Measurements from ENCODE around the gene TSHR.
"Not testable (repeated sequence)": the region's sequence is repeated elsewhere in the genome, so short reads cannot be mapped to it uniquely, and the experiment has no call there.

The TSHR gene

DNA sequence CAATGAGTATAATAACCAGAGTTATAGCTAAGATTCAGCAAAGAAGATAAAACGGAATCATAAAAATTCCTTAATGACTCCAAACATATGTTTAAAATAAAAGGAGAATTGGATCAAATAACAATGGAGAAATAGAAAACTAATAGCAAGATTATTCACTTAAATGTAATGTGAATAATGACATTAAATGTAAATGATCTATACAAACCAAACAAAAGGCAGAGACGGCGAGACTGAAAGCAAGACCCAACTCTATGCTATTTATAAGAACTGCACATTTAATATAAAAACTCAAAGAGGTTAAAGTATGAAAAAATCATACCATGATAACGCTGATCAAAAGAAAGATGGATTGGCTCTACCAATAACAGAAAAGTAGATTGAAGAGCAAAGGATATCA is 3.9 kb upstream of the TSHR start:
- Histone ChIP-seq H3K36me3 (ENCODE audit: control insufficient read depth in 1 of 2, insufficient read depth in 2 of 2, low read depth in 1 of 2, low read length in 2 of 2) (no peaks in the 10 kb centered on the region), H3K4me3 (ENCODE audit: insufficient read depth in 1 of 2, low read depth in 1 of 2, low read length in 2 of 2) (no peak overlapping the region), H4K8ac (ENCODE audit: low read length) (no peak overlapping the region), H4K91ac (ENCODE audit: low read length) (no peak overlapping the region), H3K4ac (ENCODE audit: low read depth in 1 of 2, low read length in 2 of 2) (no peak overlapping the region), H3K79me1 (replicated peaks; ENCODE audit: low read length, poor library complexity, severe bottlenecking) (no peaks in the 10 kb centered on the region), H3K27ac (ENCODE audit: low read length, poor library complexity, severe bottlenecking) (no peak overlapping the region), H3K18ac (ENCODE audit: low read depth in 1 of 2, low read length in 2 of 2) (no peak overlapping the region), H2BK120ac (ENCODE audit: low read depth, low read length) (no peak overlapping the region), H3K23ac (ENCODE audit: low read length in 2 of 2) (no peak overlapping the region), H3K4me1 (ENCODE audit: control insufficient read depth, insufficient read depth, low read depth, low read length) (peaks cover 10% of the 10 kb centered on the region), H2BK5ac (ENCODE audit: low read depth, low read length, poor library complexity, severe bottlenecking) (no peak overlapping the region), H3K9me3 (ENCODE audit: control insufficient read depth, low read length) (peaks cover 3% of the 10 kb centered on the region), H3K27me3 (ENCODE audit: control insufficient read depth in 1 of 2, insufficient read depth in 1 of 2, low read length in 2 of 2) (peaks cover 15 to 33% of the 10 kb centered on the region in 2 experiments), H3K9ac (ENCODE audit: low read length) (no peak overlapping the region), H3K14ac (ENCODE audit: low read length in 2 of 2) (no peak overlapping the region), H2AK5ac (ENCODE audit: low read length, severe bottlenecking) (no peak overlapping the region), H2BK12ac (ENCODE audit: low read length in 2 of 2) (no peak overlapping the region), H2BK15ac (ENCODE audit: low read depth, poor library complexity, severe bottlenecking) (no peak overlapping the region), H2AFZ (ENCODE audit: low read depth, low read length) (no peak overlapping the region), H3K4me2 (ENCODE audit: low read length, poor library complexity, severe bottlenecking) (no peak overlapping the region)
- WGBS: no CpG with 5 or more reads among the region's 4 CpGs
- no peak for DNase-seq

DNA sequence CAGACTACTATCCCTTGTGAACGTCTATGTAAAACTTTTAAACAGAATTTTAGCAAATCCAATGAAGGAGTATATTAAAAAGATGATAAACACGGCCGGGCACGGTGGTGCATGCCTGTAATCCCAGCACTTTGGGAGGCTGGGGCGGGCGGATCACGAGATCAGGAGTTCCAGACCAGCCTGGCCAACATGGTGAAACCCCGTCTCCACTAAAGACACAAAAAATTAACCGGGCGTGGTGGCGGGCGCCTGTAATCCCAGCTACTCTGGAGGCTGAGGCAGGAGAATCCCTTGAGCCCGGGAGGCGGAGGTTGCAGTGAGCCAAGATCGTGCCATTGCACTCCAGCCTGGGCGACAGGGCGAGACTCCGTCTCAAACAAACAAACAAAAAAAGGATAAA is 2.2 kb upstream of the TSHR start:
- H3K4ac ChIP-seq (ENCODE audit: low read depth in 1 of 2, low read length in 2 of 2); H3K4me3 ChIP-seq (ENCODE audit: insufficient read depth in 1 of 2, low read depth in 1 of 2, low read length in 2 of 2); H3K14ac ChIP-seq (ENCODE audit: low read length in 2 of 2); DNase-seq; H4K91ac ChIP-seq (ENCODE audit: low read length); H2BK120ac ChIP-seq (ENCODE audit: low read depth, low read length); H2AFZ ChIP-seq (ENCODE audit: low read depth, low read length); H2BK15ac ChIP-seq (ENCODE audit: low read depth, poor library complexity, severe bottlenecking); H4K8ac ChIP-seq (ENCODE audit: low read length); H3K9ac ChIP-seq (ENCODE audit: low read length); H3K79me1 ChIP-seq (replicated peaks; ENCODE audit: low read length, poor library complexity, severe bottlenecking); H3K4me2 ChIP-seq (ENCODE audit: low read length, poor library complexity, severe bottlenecking); H2BK5ac ChIP-seq (ENCODE audit: low read depth, low read length, poor library complexity, severe bottlenecking); H3K23ac ChIP-seq (ENCODE audit: low read length in 2 of 2); H2AK5ac ChIP-seq (ENCODE audit: low read length, severe bottlenecking); H3K9me3 ChIP-seq (ENCODE audit: control insufficient read depth, low read length); H3K4me1 ChIP-seq (ENCODE audit: control insufficient read depth, insufficient read depth, low read depth, low read length); H3K36me3 ChIP-seq (ENCODE audit: control insufficient read depth in 1 of 2, insufficient read depth in 2 of 2, low read depth in 1 of 2, low read length in 2 of 2); H3K27ac ChIP-seq (ENCODE audit: low read length, poor library complexity, severe bottlenecking); H3K18ac ChIP-seq (ENCODE audit: low read depth in 1 of 2, low read length in 2 of 2); H2BK12ac ChIP-seq (ENCODE audit: low read length in 2 of 2): not testable (repeated sequence)
- H3K27me3 ChIP-seq (ENCODE audit: control insufficient read depth in 1 of 2, insufficient read depth in 1 of 2, low read length in 2 of 2): peaks cover 28 to 51% of the 10 kb centered on the region in 2 experiments
- WGBS: 91% methylated on average over 17 of the region's 18 CpGs

GRCh38 chr14:80954687-80955299 is 628 bp upstream of the TSHR start:
- no peak overlapping the region for H3K14ac ChIP-seq (ENCODE audit: low read length in 2 of 2)
- no peak overlapping the region for H3K23ac ChIP-seq (ENCODE audit: low read length in 2 of 2)
- H3K36me3 ChIP-seq (ENCODE audit: control insufficient read depth in 1 of 2, insufficient read depth in 2 of 2, low read depth in 1 of 2, low read length in 2 of 2): no peaks in the 10 kb centered on the region
- DNase-seq: peak; percentile 83
- H3K9me3 ChIP-seq (ENCODE audit: control insufficient read depth, low read length): peaks cover 3% of the 10 kb centered on the region
- no peak overlapping the region for H4K8ac ChIP-seq (ENCODE audit: low read length)
- H2BK120ac ChIP-seq (ENCODE audit: low read depth, low read length): no peak overlapping the region
- H3K4me2 ChIP-seq (ENCODE audit: low read length, poor library complexity, severe bottlenecking): peak overlapping the region; percentile 84
- H2BK12ac ChIP-seq (ENCODE audit: low read length in 2 of 2): no peak overlapping the region
- H3K9ac ChIP-seq (ENCODE audit: low read length): peak overlapping the region; percentile 82
- WGBS: under 1% methylated on average over 29 of the region's 29 CpGs
- H3K4me3 ChIP-seq (ENCODE audit: insufficient read depth in 1 of 2, low read depth in 1 of 2, low read length in 2 of 2): peak overlapping the region; percentile 43 to 76
- H2AFZ ChIP-seq (ENCODE audit: low read depth, low read length): peak overlapping the region; percentile 91
- no peaks in the 10 kb centered on the region for H3K79me1 ChIP-seq (replicated peaks; ENCODE audit: low read length, poor library complexity, severe bottlenecking)
- H3K18ac ChIP-seq (ENCODE audit: low read depth in 1 of 2, low read length in 2 of 2): no peak overlapping the region
- H2BK15ac ChIP-seq (ENCODE audit: low read depth, poor library complexity, severe bottlenecking): no peak overlapping the region
- no peak overlapping the region for H3K4ac ChIP-seq (ENCODE audit: low read depth in 1 of 2, low read length in 2 of 2)
- H3K27ac ChIP-seq (ENCODE audit: low read length, poor library complexity, severe bottlenecking): no peak overlapping the region
- no peak overlapping the region for H4K91ac ChIP-seq (ENCODE audit: low read length)
- H3K27me3 ChIP-seq (ENCODE audit: control insufficient read depth in 1 of 2, insufficient read depth in 1 of 2, low read length in 2 of 2): peaks cover 33 to 54% of the 10 kb centered on the region in 2 experiments
- H2AK5ac ChIP-seq (ENCODE audit: low read length, severe bottlenecking): no peak overlapping the region
- peaks cover 10% of the 10 kb centered on the region for H3K4me1 ChIP-seq (ENCODE audit: control insufficient read depth, insufficient read depth, low read depth, low read length)
- no peak overlapping the region for H2BK5ac ChIP-seq (ENCODE audit: low read depth, low read length, poor library complexity, severe bottlenecking)

GRCh38 chr14:80956102-80956501 is 681 bp downstream of the TSHR start:
- Histone ChIP-seq H2BK120ac (ENCODE audit: low read depth, low read length) (no peak overlapping the region), H2AFZ (ENCODE audit: low read depth, low read length) (no peak overlapping the region)
- WGBS: 83% methylated on average over 1 of the region's 2 CpGs

More at GRCh38 chr14:80956102-80956501, 681 bp downstream of the TSHR start:
- H2AK5ac ChIP-seq (ENCODE audit: low read length, severe bottlenecking): no peak overlapping the region
- H3K23ac ChIP-seq (ENCODE audit: low read length in 2 of 2): no peak overlapping the region
- no peak overlapping the region for H3K9ac ChIP-seq (ENCODE audit: low read length)
- no peak overlapping the region for H2BK12ac ChIP-seq (ENCODE audit: low read length in 2 of 2)
- H3K4me3 ChIP-seq (ENCODE audit: insufficient read depth in 1 of 2, low read depth in 1 of 2, low read length in 2 of 2): no peak overlapping the region
- H4K8ac ChIP-seq (ENCODE audit: low read length): no peak overlapping the region
- H3K4me2 ChIP-seq (ENCODE audit: low read length, poor library complexity, severe bottlenecking): no peak overlapping the region
- DNase-seq: no peak
- H3K4ac ChIP-seq (ENCODE audit: low read depth in 1 of 2, low read length in 2 of 2): no peak overlapping the region
- no peaks in the 10 kb centered on the region for H3K36me3 ChIP-seq (ENCODE audit: control insufficient read depth in 1 of 2, insufficient read depth in 2 of 2, low read depth in 1 of 2, low read length in 2 of 2)
- no peak overlapping the region for H2BK15ac ChIP-seq (ENCODE audit: low read depth, poor library complexity, severe bottlenecking)
- no peak overlapping the region for H3K14ac ChIP-seq (ENCODE audit: low read length in 2 of 2)
- H3K4me1 ChIP-seq (ENCODE audit: control insufficient read depth, insufficient read depth, low read depth, low read length): peaks cover 10% of the 10 kb centered on the region
- no peak overlapping the region for H4K91ac ChIP-seq (ENCODE audit: low read length)
- H2BK5ac ChIP-seq (ENCODE audit: low read depth, low read length, poor library complexity, severe bottlenecking): no peak overlapping the region
- no peaks in the 10 kb centered on the region for H3K79me1 ChIP-seq (replicated peaks; ENCODE audit: low read length, poor library complexity, severe bottlenecking)
- peaks cover 3% of the 10 kb centered on the region for H3K9me3 ChIP-seq (ENCODE audit: control insufficient read depth, low read length)
- H3K27ac ChIP-seq (ENCODE audit: low read length, poor library complexity, severe bottlenecking): no peak overlapping the region
- peaks cover 33 to 48% of the 10 kb centered on the region in 2 experiments for H3K27me3 ChIP-seq (ENCODE audit: control insufficient read depth in 1 of 2, insufficient read depth in 1 of 2, low read length in 2 of 2)
- H3K18ac ChIP-seq (ENCODE audit: low read depth in 1 of 2, low read length in 2 of 2): no peak overlapping the region

All from mesenchymal stem cell (in vitro differentiated cells and primary cell).